H1 (cell line): ENCODE measurements around the gene PID1. TPM values are rescaled to one million over a fixed set of nuclear protein-coding genes. Genes with fewer than 3 reads are reported as not detected.

ENCODE experiments used
- CTCF ChIA-PET: fragments of 300-600 bp; sonication (Branson Sonifier 250); formaldehyde crosslinking; loops from one replicate; lab custom pipeline; 2021; ENCODE audit not compliant: partially characterized antibody; lab: Charles Lee
- POLR2A ChIA-PET: fragments of 300-600 bp; sonication (Branson Sonifier 250); formaldehyde crosslinking; loops from one replicate; lab custom pipeline; 2021; ENCODE audit warnings: inconsistent platforms; ENCODE audit not compliant: partially characterized antibody; lab: Charles Lee
- DNase-seq, 2 experiments: peaks; one replicate each; pipeline versions ENCODE4 v3.0.0 to v3.0.0-alpha.2; 2010 to 2022; ENCODE audit warnings: low spot score in 2 of 2, low read depth in 1 of 2, mixed read lengths in 1 of 2
- FAIRE-seq: peaks from 2 replicates; lab custom pipeline; 2011; peaks lifted over from hg19 to GRCh38; lab: Jason Lieb, UNC
- H2AFZ ChIP-seq: 2 replicates; pipeline ENCODE4 v1.8.1; 2012; ENCODE audit warnings: low read length, inconsistent platforms
- H2AK5ac ChIP-seq: 2 replicates; pipeline ENCODE4 v1.6.1; 2013; ENCODE audit warnings: low read depth, low read length
- H2BK120ac ChIP-seq: replicated peaks from 2 replicates; pipeline ENCODE3; 2013; ENCODE audit warnings: low read depth, low read length, inconsistent platforms
- H2BK12ac ChIP-seq: 2 replicates; pipeline ENCODE4 v1.6.1; 2013; ENCODE audit warnings: low read depth, low read length
- H2BK15ac ChIP-seq: 2 replicates; pipeline ENCODE4 v1.6.1; 2013; ENCODE audit warnings: low read length
- H2BK20ac ChIP-seq: 2 replicates; pipeline ENCODE4 v1.6.1; 2013; ENCODE audit warnings: low read length
- H2BK5ac ChIP-seq: 2 replicates; pipeline ENCODE4 v1.6.1; 2013; ENCODE audit warnings: low read depth, low read length
- H3K14ac ChIP-seq: 2 replicates; pipeline ENCODE4 v1.6.1; 2013; ENCODE audit warnings: inconsistent platforms; ENCODE audit not compliant: insufficient read length
- H3K18ac ChIP-seq: 2 replicates; pipeline ENCODE4 v1.6.1; 2013; ENCODE audit warnings: low read length; ENCODE audit errors: extremely low read depth
- H3K23ac ChIP-seq: 2 replicates; pipeline ENCODE4 v1.6.1; 2013; ENCODE audit warnings: inconsistent platforms; ENCODE audit not compliant: insufficient read length
- H3K23me2 ChIP-seq: 2 replicates; pipeline ENCODE4 v1.6.1; 2013; ENCODE audit warnings: low read depth, low read length
- H3K27ac ChIP-seq: 2 replicates; pipeline ENCODE4 v1.6.1; 2011; ENCODE audit warnings: low read depth, low read length, inconsistent platforms
- H3K27me3 ChIP-seq, 4 experiments: replicated peaks in 1 of 4; 1 replicate in 1 of 4; 2 replicates in 3 of 4; pipeline versions ENCODE4 v1.6.1 to v1.8.1; 2011 to 2013; ENCODE audit warnings: low read length in 3 of 4, mild to moderate bottlenecking in 3 of 4, inconsistent platforms in 2 of 4, mixed read lengths in 2 of 4, moderate library complexity in 1 of 4; ENCODE audit not compliant: control insufficient read depth in 3 of 4, insufficient read depth in 3 of 4; ENCODE audit errors: extremely low read depth in 1 of 4
- H3K36me3 ChIP-seq, 4 experiments: 2 replicates each; pipeline versions ENCODE4 v1.6.1 to v1.8.1; 2011 to 2013; ENCODE audit warnings: mild to moderate bottlenecking in 4 of 4, low read length in 3 of 4, moderate library complexity in 2 of 4, control low read depth in 1 of 4, inconsistent platforms in 1 of 4; ENCODE audit not compliant: insufficient read depth in 4 of 4, control insufficient read depth in 2 of 4
- H3K4ac ChIP-seq: replicated peaks from 2 replicates; pipeline ENCODE3; 2013; ENCODE audit warnings: low read length, low read depth, mixed read lengths, inconsistent platforms; ENCODE audit not compliant: insufficient read length
- H3K4me1 ChIP-seq, 4 experiments: replicated peaks in 1 of 4; 1 replicate in 1 of 4; 2 replicates in 3 of 4; pipeline versions ENCODE4 v1.6.1 to v1.8.1; 2011 to 2013; ENCODE audit warnings: low read length in 3 of 4, inconsistent platforms in 2 of 4, mixed read lengths in 1 of 4; ENCODE audit not compliant: insufficient read depth in 4 of 4, control insufficient read depth in 3 of 4
- H3K4me2 ChIP-seq, 2 experiments: 2 replicates each; pipeline versions ENCODE4 v1.6.1 to v1.8.1; 2011 to 2013; ENCODE audit warnings: low read depth in 2 of 2, low read length in 2 of 2, control low read depth in 1 of 2, inconsistent platforms in 1 of 2, mild to moderate bottlenecking in 1 of 2; ENCODE audit not compliant: insufficient read depth in 1 of 2
- H3K4me3 ChIP-seq, 4 experiments: fragments of 200-600, 300-600 bp in 1 of 4; sonication (generic), shearing (Covaris generic), sonication (Bioruptor Twin) in 1 of 4; 2 replicates each; pipeline versions ENCODE4 v1.5.1 to v1.8.1; 2011 to 2016; ENCODE audit warnings: low read length in 4 of 4, low read depth in 3 of 4, control low read depth in 2 of 4, inconsistent platforms in 2 of 4, mild to moderate bottlenecking in 2 of 4, mixed read lengths in 1 of 4, moderate library complexity in 1 of 4; ENCODE audit not compliant: insufficient read depth in 2 of 4; ENCODE audit errors: extremely low read depth in 1 of 4
- H3K56ac ChIP-seq: replicated peaks from 2 replicates; pipeline ENCODE3; 2013; ENCODE audit warnings: low read depth, mild to moderate bottlenecking, mixed read lengths, low read length, inconsistent platforms; ENCODE audit not compliant: insufficient read length
- H3K79me1 ChIP-seq: 2 replicates; pipeline ENCODE4 v1.6.1; 2013; ENCODE audit warnings: low read depth, low read length, control low read depth
- H3K79me2 ChIP-seq, 2 experiments: 2 replicates each; pipeline versions ENCODE4 v1.6.1 to v1.8.1; 2012 to 2013; ENCODE audit warnings: low read length in 2 of 2, mild to moderate bottlenecking in 2 of 2, inconsistent platforms in 1 of 2; ENCODE audit not compliant: insufficient read depth in 2 of 2, control insufficient read depth in 1 of 2
- H3K9ac ChIP-seq, 4 experiments: replicated peaks in 1 of 4; 1 replicate in 1 of 4; 2 replicates in 3 of 4; pipeline versions ENCODE4 v1.6.1 to v1.8.1; 2011 to 2013; ENCODE audit warnings: low read depth in 3 of 4, low read length in 3 of 4, control low read depth in 2 of 4, mild to moderate bottlenecking in 2 of 4, moderate library complexity in 2 of 4, inconsistent platforms in 1 of 4; ENCODE audit errors: extremely low read depth in 1 of 4
- H3K9me3 ChIP-seq, 2 experiments: 2 replicates each; pipeline versions ENCODE4 v1.6.1 to v1.8.1; 2012 to 2013; ENCODE audit warnings: mild to moderate bottlenecking in 2 of 2, moderate library complexity in 2 of 2, control low read depth in 1 of 2, inconsistent platforms in 1 of 2, low read depth in 1 of 2, low read length in 1 of 2, mixed read lengths in 1 of 2; ENCODE audit not compliant: insufficient read depth in 2 of 2
- H4K20me1 ChIP-seq, 2 experiments: replicated peaks in 1 of 2; 2 replicates each; pipeline versions ENCODE3 to v1.8.1; 2011 to 2013; ENCODE audit warnings: inconsistent platforms in 2 of 2, low read length in 2 of 2, mild to moderate bottlenecking in 1 of 2; ENCODE audit not compliant: insufficient read depth in 2 of 2, control insufficient read depth in 1 of 2
- H4K5ac ChIP-seq: 2 replicates; pipeline ENCODE4 v1.6.1; 2013; ENCODE audit warnings: low read length, low read depth, mixed read lengths, inconsistent platforms; ENCODE audit not compliant: insufficient read length
- H4K8ac ChIP-seq: 2 replicates; pipeline ENCODE4 v1.8.0; 2013; ENCODE audit warnings: mild to moderate bottlenecking, moderate library complexity, low read length, inconsistent platforms; ENCODE audit not compliant: insufficient read depth; ENCODE audit errors: extremely low read depth
- H4K91ac ChIP-seq: replicated peaks from 2 replicates; pipeline ENCODE3; 2013; ENCODE audit warnings: low read length, mixed read lengths, inconsistent platforms; ENCODE audit not compliant: insufficient read length
- ASH2L ChIP-seq: fragments of 200-600, 300-600 bp; sonication (generic); IDR thresholded peaks from one replicate; pipeline ENCODE4 v1.7.1; 2017; ENCODE audit warnings: low read length
- BCL11A ChIP-seq, 2 experiments: IDR thresholded peaks; one replicate each; pipeline ENCODE4 v1.6.1; 2011; ENCODE audit warnings: low read depth in 2 of 2, low read length in 2 of 2, mild to moderate bottlenecking in 2 of 2
- CBX5 ChIP-seq: fragments of 300-800, 300-1000 bp; sonication (generic); IDR thresholded peaks from 2 replicates; pipeline ENCODE4 v1.7.1; 2016; ENCODE audit warnings: antibody characterized with exemption, low read length, low read depth
- CBX8 ChIP-seq: fragments of 300-800, 300-1000 bp; sonication (generic); IDR thresholded peaks from 2 replicates; pipeline ENCODE4 v1.7.1; 2016; ENCODE audit warnings: low read depth, low read length, borderline replicate concordance
- CEBPB ChIP-seq: IDR thresholded peaks from 2 replicates; pipeline ENCODE4 v1.6.1; 2012; ENCODE audit warnings: low read depth, low read length
- CREB1 ChIP-seq: IDR thresholded peaks from 2 replicates; pipeline ENCODE4 v1.6.1; 2012; ENCODE audit warnings: inconsistent platforms
- EZH2 ChIP-seq: fragments of 200-600 bp; sonication (generic); IDR thresholded peaks from 2 replicates; pipeline ENCODE4 v1.7.1; 2012; ENCODE audit warnings: low read depth, mild to moderate bottlenecking, moderate library complexity, low read length, inconsistent platforms; ENCODE audit not compliant: severe bottlenecking
- GTF2F1 ChIP-seq: IDR thresholded peaks from 2 replicates; pipeline ENCODE4 v1.6.1; 2012; ENCODE audit warnings: low read depth, low read length, improper control_type of control experiment, borderline replicate concordance
- HDAC6 ChIP-seq: IDR thresholded peaks from one replicate; pipeline ENCODE4 v1.7.1; 2012; ENCODE audit warnings: low read depth, mild to moderate bottlenecking, inconsistent platforms, low read length, moderate library complexity
- NANOG ChIP-seq: IDR thresholded peaks from 2 replicates; pipeline ENCODE4 v1.6.1; 2011; ENCODE audit warnings: low read length, low read depth, mild to moderate bottlenecking, inconsistent platforms; ENCODE audit not compliant: insufficient read depth, poor library complexity, severe bottlenecking
- RBBP5 ChIP-seq: IDR thresholded peaks from 2 replicates; pipeline ENCODE4 v1.7.1; 2012; ENCODE audit warnings: low read depth, mild to moderate bottlenecking, inconsistent platforms, low read length, moderate library complexity, borderline replicate concordance
- SIN3A ChIP-seq, 2 experiments: IDR thresholded peaks in 1 of 2; conservative IDR thresholded peaks in 1 of 2; 2 replicates each; pipeline ENCODE4 v1.6.1; 2011 to 2012; ENCODE audit warnings: low read length in 2 of 2, improper control_type of control experiment in 1 of 2, low read depth in 1 of 2, mild to moderate bottlenecking in 1 of 2
- SIRT6 ChIP-seq: IDR thresholded peaks from one replicate; pipeline ENCODE4 v1.7.1; 2012; ENCODE audit warnings: low read length, inconsistent platforms
- SP1 ChIP-seq: IDR thresholded peaks from 2 replicates; pipeline ENCODE4 v1.6.1; 2011; ENCODE audit warnings: low read depth, low read length
- TCF12 ChIP-seq: IDR thresholded peaks from 2 replicates; pipeline ENCODE4 v1.6.1; 2011; ENCODE audit warnings: low read depth, mild to moderate bottlenecking, low read length
- WGBS, 2 experiments: shearing (Covaris generic) in 1 of 2; methylation state at CpG; one replicate each; pipeline versions ENCODE4 v1.1.6 to v1.1.7; 2013 to 2015; ENCODE audit warnings: low lambda C conversion rate in 2 of 2, mixed read lengths in 2 of 2, inconsistent platforms in 1 of 2, low coverage in 1 of 2, missing lambda C conversion rate in 1 of 2; ENCODE audit not compliant: insufficient replicate concordance in 2 of 2, insufficient coverage in 1 of 2, insufficient read length in 1 of 2; ENCODE audit errors: extremely low coverage in 1 of 2, missing lambda C conversion rate in 1 of 2; 5-methylcytosine and 5-hydroxymethylcytosine counted together
- polyA plus RNA-seq, 7 experiments: library from polyadenylated mRNA; depleted of rRNA in 3 of 7; stranded (reverse) in 5 of 7; unstranded in 2 of 7; fragments of >200 nt in 5 of 7; fragments of 200-250 nt in 2 of 7; gene quantifications; 1 replicate in 5 of 7; 2 replicates in 1 of 7; 4 replicates in 1 of 7; pipeline versions ENCODE4 v1.2.1 to v1.2.3, GENCODE V29; 2011 to 2013; ENCODE audit warnings: missing spikeins in 2 of 7, mixed read lengths in 2 of 7
- total RNA-seq: library from RNA; stranded (reverse); fragmentation: NEBNext Ultra II Directional; extraction: Animal tissue kit (Norgen Biotek cat#: 25700); gene quantifications from 2 replicates; pipeline ENCODE4 v1.2.1, GENCODE V29; 2021

The PID1 gene
- total and polyA plus RNA-seq, 2 of the 8 experiments (the other 6 are each of a cell fraction or from before 2014, with no cell fraction given), result 1.5 to 3.3 TPM

DNA sequence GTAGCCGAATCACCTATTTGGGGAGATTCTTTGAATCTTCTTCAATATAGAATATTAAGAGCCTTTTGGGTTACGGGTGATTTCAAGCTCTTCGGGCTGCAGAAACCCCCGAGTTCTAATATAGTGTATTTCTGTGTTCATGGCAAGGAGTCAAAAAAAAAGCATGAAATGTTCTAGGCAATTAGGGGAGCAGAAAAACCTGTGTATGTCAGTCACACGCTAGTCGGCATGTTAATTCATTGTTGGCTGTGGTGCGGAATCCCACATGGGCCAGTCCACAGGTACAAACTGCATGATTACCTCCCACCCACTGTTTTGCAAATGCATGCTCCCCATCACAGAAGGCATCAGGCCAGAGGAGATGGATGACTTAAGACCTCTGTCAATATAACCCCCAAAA, 161.9 kb downstream of the PID1 start:
- Histone ChIP-seq H3K27me3 (no peaks in the 10 kb centered on the region), H3K9me3 (no peaks in the 10 kb centered on the region), H3K56ac (no peak overlapping the region), H2BK120ac (no peak overlapping the region), H3K4ac (no peak overlapping the region), H3K18ac (no peak overlapping the region), H3K36me3 (no peaks in the 10 kb centered on the region), H2BK15ac (no peak overlapping the region), H3K23ac (no peak overlapping the region), H3K4me1 (no peaks in the 10 kb centered on the region), H4K8ac (no peak overlapping the region), H3K4me3 (no peak overlapping the region), H3K79me2 (no peaks in the 10 kb centered on the region), H2AK5ac (no peak overlapping the region), H3K23me2 (no peaks in the 10 kb centered on the region), H3K27ac (no peak overlapping the region), H2BK5ac (no peak overlapping the region), H3K4me2 (no peak overlapping the region), H2BK20ac (no peak overlapping the region), H3K79me1 (no peaks in the 10 kb centered on the region), H3K9ac (no peak overlapping the region), H4K5ac (no peak overlapping the region), H4K91ac (no peak overlapping the region), H4K20me1 (no peaks in the 10 kb centered on the region), H3K14ac (no peak overlapping the region), H2BK12ac (no peak overlapping the region), H2AFZ (no peak overlapping the region)
- 91% methylated on average over 7 of the region's 7 CpGs; no CpG with 5 or more reads in 1 of the 2 experiments for WGBS, 2 experiments
- CTCF ChIA-PET, result interaction anchor here (1.3 kb wide), 1 partner anchor 427 kb away, joined by 4 read pairs; no protein-coding TSS in a partner anchor
- FAIRE-seq (no peak), DNase-seq (no peak)
- POLR2A ChIA-PET, result no interaction called here
- TF ChIP-seq CBX8, result no peak
- TF ChIP-seq RBBP5, result no peak
- no peak for TF ChIP-seq CBX5
- no peak for TF ChIP-seq TCF12
- TF ChIP-seq SP1, result no peak
- no peak for TF ChIP-seq NANOG
- TF ChIP-seq CREB1, result no peak
- TF ChIP-seq HDAC6, result no peak
- no peak for TF ChIP-seq SIRT6
- no peak for TF ChIP-seq GTF2F1
- no peak for TF ChIP-seq EZH2
- TF ChIP-seq BCL11A (IDR thresholded peaks at IDR 0.05; ENCODE audit: low read depth in 2 of 2, low read length in 2 of 2), result no peak
- no peak for TF ChIP-seq SIN3A (conservative IDR thresholded peaks at IDR 0.05 in 1 of 2, IDR thresholded peaks at IDR 0.05 in 1 of 2; ENCODE audit: low read depth in 1 of 2, low read length in 2 of 2)
- no peak for TF ChIP-seq ASH2L
- TF ChIP-seq CEBPB, result no peak
